ENCODE data around the gene SRP9. TPM values are rescaled to one million over a fixed set of nuclear protein-coding genes. Genes with fewer than 3 reads are reported as not detected.
A peak's percentile ranks its signal among the peaks of the same experiment; 100 is the strongest.
"Not testable (repeated sequence)": the region's sequence is repeated elsewhere in the genome, so short reads cannot be mapped to it uniquely, and the experiment has no call there.

SRP9 gene
- total RNA-seq, 2 experiments from 2014 or later: 246 to 253 TPM

GRCh38 chr1:225806736-225807135 is 29.1 kb downstream of the SRP9 start:
- H3K27me3 Mint-ChIP-seq; H3K9me3 Mint-ChIP-seq; POLR2A ChIA-PET; H3K27ac Mint-ChIP-seq; DNase-seq; H3K4me3 Mint-ChIP-seq; H3K36me3 Mint-ChIP-seq (ENCODE audit: low read depth): not testable (repeated sequence)
- peaks cover 15% of the 10 kb centered on the region for H3K4me1 Mint-ChIP-seq
- CTCF ChIA-PET: interaction anchor here (0.9 kb wide), 1 partner anchor 29 kb away, joined by 3 read pairs; the partner anchor contains the start of gene SRP9

DNA sequence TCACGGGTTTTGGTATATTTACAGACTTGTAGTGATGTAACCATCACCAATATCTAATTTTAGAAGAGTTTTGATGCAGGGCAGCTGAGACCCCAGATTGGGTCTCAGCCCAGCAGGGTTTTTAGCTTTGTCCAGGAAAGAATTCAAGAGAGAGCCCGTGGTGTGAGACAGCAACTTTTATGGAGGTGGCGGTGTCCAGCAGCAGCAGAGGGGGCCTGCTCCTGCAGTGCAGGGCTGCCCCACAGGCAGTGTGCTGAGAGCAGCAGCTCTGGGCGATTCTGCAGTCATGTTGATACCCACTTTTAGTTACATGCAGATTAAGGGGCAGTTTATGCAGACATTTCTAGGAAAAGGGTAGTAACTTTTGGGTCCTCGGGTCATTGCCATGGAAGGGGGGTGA is 30.5 kb downstream of the SRP9 start:
- H3K36me3 Mint-ChIP-seq (ENCODE audit: low read depth): no peaks in the 10 kb centered on the region
- no peak overlapping the region for H3K27ac Mint-ChIP-seq
- H3K27me3 Mint-ChIP-seq: peaks cover 10% of the 10 kb centered on the region
- H3K4me3 Mint-ChIP-seq: no peak overlapping the region
- no peak for DNase-seq
- peaks cover 15% of the 10 kb centered on the region for H3K4me1 Mint-ChIP-seq
- ChIA-PET CTCF (interaction anchor here (1.2 kb wide), 1 partner anchor 334 kb away, joined by 3 read pairs; no protein-coding TSS in a partner anchor), POLR2A (interaction anchor here (1.5 kb wide), 1 partner anchor 58 kb away, joined by 3 read pairs; no protein-coding TSS in a partner anchor)
- H3K9me3 Mint-ChIP-seq: no peaks in the 10 kb centered on the region

- ChIA-PET CTCF (interaction anchor here (0.8 to 2.1 kb wide), 4 partner anchors 10 to 37 kb away, joined by 3 to 4 read pairs (median 4); no protein-coding TSS in a partner anchor), POLR2A (interaction anchor here (0.6 to 2.9 kb wide), 4 partner anchors 22 to 426 kb away, joined by 3 to 13 read pairs (median 4); partner anchors contain the start of genes PYCR2 and SRP9)
- Mint-ChIP-seq H3K36me3 (ENCODE audit: low read depth) (no peaks in the 10 kb centered on the region), H3K27ac (no peak within 1 kb of the TSS), H3K27me3 (peaks cover 10% of the 10 kb centered on the region), H3K4me3 (peak within 1 kb of the TSS; percentile 75), H3K4me1 (peaks cover 15% of the 10 kb centered on the region), H3K9me3 (no peaks in the 10 kb centered on the region)
- peak; percentile 74 for DNase-seq
Observed at GRCh38 chr1:225809842-225810578, 32.4 kb downstream of the SRP9 start, which contains the start of gene EPHX1. Gene EPHX1 (plus strand): TSS chr1:225810124. CDS start chr1:225828730, 18,606 bp downstream.

DNA sequence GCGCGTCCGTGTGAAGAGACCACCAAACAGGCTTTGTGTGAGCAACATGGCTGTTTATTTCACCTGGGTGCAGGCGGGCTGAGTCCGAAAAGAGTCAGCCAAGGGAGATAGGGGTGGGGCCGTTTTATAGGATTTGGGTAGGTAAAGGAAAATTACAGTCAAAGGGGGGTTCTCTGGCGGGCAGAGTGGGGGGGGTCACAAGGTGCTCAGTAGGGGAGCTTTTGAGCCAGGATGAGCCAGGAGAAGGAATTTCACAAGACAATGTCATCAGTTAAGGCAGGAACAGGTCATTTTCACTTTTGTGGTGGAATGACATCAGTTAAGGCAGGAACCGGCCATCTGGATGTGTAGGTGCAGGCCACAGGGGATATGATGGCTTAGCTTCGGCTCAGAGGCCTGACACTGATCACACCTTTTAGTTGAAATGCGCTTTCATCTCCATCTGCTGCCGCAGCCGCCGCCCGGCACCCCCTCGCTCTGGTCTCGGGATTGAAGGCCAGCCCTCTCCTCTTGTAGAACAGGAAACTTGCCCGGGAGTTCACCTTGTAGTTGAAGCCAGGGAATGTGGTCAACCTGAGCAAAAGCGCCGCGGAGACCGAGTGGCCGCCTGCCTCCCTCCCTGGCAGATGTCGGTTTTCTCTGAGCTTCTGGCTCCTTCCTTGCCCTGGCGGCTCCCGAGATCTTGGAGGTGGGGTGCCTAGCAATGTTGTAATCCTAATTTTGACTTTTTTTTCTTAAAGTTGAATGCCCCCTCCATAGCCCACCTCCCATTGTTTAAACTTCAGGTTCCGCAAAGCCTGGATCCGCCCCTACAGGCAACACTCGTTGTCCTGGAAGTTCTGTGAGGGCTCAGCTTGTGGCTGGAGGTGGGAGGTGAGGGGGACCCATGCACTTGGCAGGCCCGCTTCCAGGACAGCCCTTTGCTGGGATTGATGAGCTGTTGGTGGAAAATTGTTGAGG is 33.2 kb downstream of the SRP9 start:
- not testable (repeated sequence) for H3K36me3 Mint-ChIP-seq (ENCODE audit: low read depth); DNase-seq; H3K9me3 Mint-ChIP-seq; H3K27ac Mint-ChIP-seq; H3K27me3 Mint-ChIP-seq
- H3K4me1 Mint-ChIP-seq: peaks cover 15% of the 10 kb centered on the region
- POLR2A ChIA-PET: interaction anchor here (1.0 to 2.9 kb wide), 3 partner anchors 23 to 113 kb away, joined by 3 to 13 read pairs (median 6); partner anchors contain the start of genes PYCR2 and SRP9
- peak overlapping the region; percentile 70 for H3K4me3 Mint-ChIP-seq
- CTCF ChIA-PET: interaction anchor here (0.8 to 2.1 kb wide), 4 partner anchors 11 to 38 kb away, joined by 3 to 4 read pairs (median 4); no protein-coding TSS in a partner anchor

- H3K4me3 Mint-ChIP-seq: no peak overlapping the region
- no peak overlapping the region for H3K27ac Mint-ChIP-seq
- ChIA-PET POLR2A (interaction anchor here (0.9 to 2.9 kb wide), 2 partner anchors 34 to 78 kb away, joined by 3 to 13 read pairs; partner anchors contain the start of gene SRP9), CTCF (interaction anchor here (1.6 kb wide), 1 partner anchor 34 kb away, joined by 4 read pairs; the partner anchor contains the start of gene SRP9)
- H3K9me3 Mint-ChIP-seq: no peaks in the 10 kb centered on the region
- H3K4me1 Mint-ChIP-seq: peaks cover 15% of the 10 kb centered on the region
- H3K36me3 Mint-ChIP-seq (ENCODE audit: low read depth): no peaks in the 10 kb centered on the region
- peaks cover 10% of the 10 kb centered on the region for H3K27me3 Mint-ChIP-seq
- no peak for DNase-seq
Observed at GRCh38 chr1:225811622-225812487, 34.2 kb downstream of the SRP9 start.

- CTCF ChIA-PET: interaction anchor here (1.6 kb wide), 1 partner anchor 35 kb away, joined by 4 read pairs; the partner anchor contains the start of gene SRP9
- Mint-ChIP-seq H3K4me1 (peaks cover 17% of the 10 kb centered on the region), H3K36me3 (ENCODE audit: low read depth) (no peaks in the 10 kb centered on the region), H3K4me3 (no peak overlapping the region), H3K9me3 (no peaks in the 10 kb centered on the region), H3K27ac (no peak overlapping the region), H3K27me3 (peaks cover 10% of the 10 kb centered on the region)
- DNase-seq: no peak
- POLR2A ChIA-PET: interaction anchor here (2.9 kb wide), 1 partner anchor 35 kb away, joined by 13 read pairs; the partner anchor contains the start of gene SRP9
Observed at GRCh38 chr1:225812488-225813213, 35.0 kb downstream of the SRP9 start.

GRCh38 chr1:225813214-225813964 is 35.8 kb downstream of the SRP9 start:
- Mint-ChIP-seq H3K9me3 (no peaks in the 10 kb centered on the region), H3K36me3 (ENCODE audit: low read depth) (no peaks in the 10 kb centered on the region), H3K4me1 (peaks cover 19% of the 10 kb centered on the region), H3K27ac (no peak overlapping the region), H3K27me3 (peaks cover 10% of the 10 kb centered on the region), H3K4me3 (no peak overlapping the region)
- ChIA-PET POLR2A (no interaction called here), CTCF (interaction anchor here (1.6 kb wide), 1 partner anchor 36 kb away, joined by 4 read pairs; the partner anchor contains the start of gene SRP9)
- no peak for DNase-seq

- no peaks in the 10 kb centered on the region for H3K9me3 Mint-ChIP-seq
- DNase-seq: no peak
- H3K4me1 Mint-ChIP-seq: peaks cover 17% of the 10 kb centered on the region
- no peaks in the 10 kb centered on the region for H3K36me3 Mint-ChIP-seq (ENCODE audit: low read depth)
- H3K27me3 Mint-ChIP-seq: peaks cover 8% of the 10 kb centered on the region
- ChIA-PET CTCF (no interaction called here), POLR2A (no interaction called here)
- H3K4me3 Mint-ChIP-seq: no peak overlapping the region
- no peak overlapping the region for H3K27ac Mint-ChIP-seq
Observed at GRCh38 chr1:225814381-225814780, 36.8 kb downstream of the SRP9 start.

DNA sequence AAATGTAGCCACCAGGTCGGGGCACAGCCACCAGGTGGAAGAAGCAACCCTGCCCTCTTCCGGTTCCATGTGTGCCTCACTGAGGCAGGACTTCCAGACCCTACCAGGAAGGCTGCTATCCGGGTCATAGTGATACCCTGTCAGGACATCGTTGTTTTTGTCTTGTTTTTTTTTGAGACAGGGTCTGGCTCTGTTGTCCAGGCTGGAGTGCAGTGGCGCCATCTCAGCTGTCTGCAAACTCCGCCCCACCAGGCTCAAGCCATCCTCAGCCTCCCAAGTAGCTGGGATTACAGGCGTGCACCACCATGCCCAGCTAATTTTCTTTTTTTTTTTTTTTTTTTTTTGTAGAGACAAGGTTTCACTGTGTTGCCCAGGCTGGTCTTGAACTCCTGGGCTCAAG is 37.5 kb downstream of the SRP9 start:
- CTCF ChIA-PET; H3K9me3 Mint-ChIP-seq; H3K36me3 Mint-ChIP-seq (ENCODE audit: low read depth); POLR2A ChIA-PET; DNase-seq; H3K27me3 Mint-ChIP-seq; H3K4me3 Mint-ChIP-seq; H3K27ac Mint-ChIP-seq: not testable (repeated sequence)
- peaks cover 12% of the 10 kb centered on the region for H3K4me1 Mint-ChIP-seq

- no peak for DNase-seq
- peaks cover 8% of the 10 kb centered on the region for H3K4me1 Mint-ChIP-seq
- no peak overlapping the region for H3K4me3 Mint-ChIP-seq
- no peaks in the 10 kb centered on the region for H3K36me3 Mint-ChIP-seq (ENCODE audit: low read depth)
- peaks cover 9% of the 10 kb centered on the region for H3K27me3 Mint-ChIP-seq
- CTCF ChIA-PET: no interaction called here
- POLR2A ChIA-PET: no interaction called here
- H3K27ac Mint-ChIP-seq: no peak overlapping the region
- H3K9me3 Mint-ChIP-seq: no peaks in the 10 kb centered on the region
Observed at GRCh38 chr1:225815526-225816178, 38.0 kb downstream of the SRP9 start.
